DMS53 treated with DMSO at 0.1 percent for 48 hours (cell line): ENCODE measurements around the gene ACSM3.
"Not testable (repeated sequence)": the region's sequence is repeated elsewhere in the genome, so short reads cannot be mapped to it uniquely, and the experiment has no call there.

Source experiments
- DNase-seq: peaks from one replicate; lab custom pipeline; 2025; ENCODE audit not compliant: unreplicated experiment; lab: John Stamatoyannopoulos, UW

ACSM3 gene

GRCh38 chr16:20763461-20764232, at the start of gene ACSM3:
Gene ACSM3 (plus strand): TSS chr16:20764014. CDS start chr16:20770035, 6,021 bp downstream.
- DNase-seq = peak; percentile 59

GRCh38 chr16:20717718-20718117, 46.1 kb upstream of the ACSM3 start:
- DNase-seq = not testable (repeated sequence)

GRCh38 chr16:20720251-20720650, 43.6 kb upstream of the ACSM3 start:
- no peak for DNase-seq

GRCh38 chr16:20726661-20727060, 37.2 kb upstream of the ACSM3 start:
- no peak for DNase-seq

GRCh38 chr16:20727181-20727580, 36.6 kb upstream of the ACSM3 start:
- no peak for DNase-seq

- no peak for DNase-seq
Observed at GRCh38 chr16:20729141-20729540, 34.7 kb upstream of the ACSM3 start.

GRCh38 chr16:20734056-20734455, 29.8 kb upstream of the ACSM3 start:
- no peak for DNase-seq

GRCh38 chr16:20734782-20735181, 29.0 kb upstream of the ACSM3 start:
- DNase-seq = no peak

- no peak for DNase-seq
Observed at GRCh38 chr16:20735490-20735889, 28.3 kb upstream of the ACSM3 start.

GRCh38 chr16:20740007-20740883, 23.6 kb upstream of the ACSM3 start:
- DNase-seq = no peak

GRCh38 chr16:20740901-20741521, 22.8 kb upstream of the ACSM3 start:
- peak; percentile 18 for DNase-seq

GRCh38 chr16:20741554-20742285, 22.1 kb upstream of the ACSM3 start, which contains the start of gene THUMPD1:
Gene THUMPD1 (minus strand): TSS chr16:20741818. CDS start chr16:20741739, 79 bp downstream.
- peak; percentile 78 for DNase-seq

GRCh38 chr16:20743591-20743990, 20.2 kb upstream of the ACSM3 start:
- no peak for DNase-seq

GRCh38 chr16:20744922-20745440, 18.8 kb upstream of the ACSM3 start:
- no peak for DNase-seq

- DNase-seq = no peak
Observed at GRCh38 chr16:20746461-20746860, 17.4 kb upstream of the ACSM3 start.

GRCh38 chr16:20747030-20747816, 16.6 kb upstream of the ACSM3 start:
- DNase-seq = no peak

- DNase-seq = no peak
Observed at GRCh38 chr16:20749474-20749873, 14.3 kb upstream of the ACSM3 start.

- no peak for DNase-seq
Observed at GRCh38 chr16:20750558-20750957, 13.3 kb upstream of the ACSM3 start.

- DNase-seq = no peak
Observed at GRCh38 chr16:20753727-20754126, 10.1 kb upstream of the ACSM3 start.

GRCh38 chr16:20755238-20755637, 8.6 kb upstream of the ACSM3 start:
- DNase-seq = no peak
